IMR-90 (cell line): Measurements from ENCODE around the gene DERA.

ENCODE experiments used
- BHLHE40 ChIP-seq: fragments of 150-350 bp; IDR thresholded peaks from 2 replicates; pipeline ENCODE4 v1.6.1; 2016; ENCODE audit warnings: mild to moderate bottlenecking, low read depth, low read length
- CTCF ChIP-seq: conservative IDR thresholded peaks from 2 replicates; pipeline ENCODE4 v1.5.1; 2012; ENCODE audit warnings: mild to moderate bottlenecking, low read depth, low read length, improper control_type of control experiment
- MXI1 ChIP-seq: IDR thresholded peaks from 2 replicates; pipeline ENCODE4 v1.6.1; 2012; ENCODE audit warnings: low read depth, mild to moderate bottlenecking, low read length, moderate library complexity, borderline replicate concordance
- POLR2A ChIP-seq: IDR thresholded peaks from 2 replicates; pipeline ENCODE4 v1.6.1; 2012; ENCODE audit warnings: mild to moderate bottlenecking, low read depth, low read length

GRCh38 chr12:16076970-16077522 is 165.9 kb downstream of the DERA start:
- TF ChIP-seq POLR2A: no peak
- no peak for TF ChIP-seq MXI1
- TF ChIP-seq BHLHE40: no peak
- TF ChIP-seq CTCF: no peak
